ENCODE data around the gene PPP2CA.

GRCh38 chr5:134162592-134162991 is 63.3 kb downstream of the PPP2CA start:
- TF ChIP-seq POLR2A (IDR thresholded peaks at IDR 0.05) (no peak), POLR2AphosphoS5 (IDR thresholded peaks at IDR 0.05) (no peak)

Data from suprapubic skin (tissue), 4 donors.